Astrocyte (in vitro differentiated cells and primary cell): Measurements from ENCODE around the gene ARL5A. TPM values are rescaled to one million over a fixed set of nuclear protein-coding genes. Genes with fewer than 3 reads are reported as not detected.

Source experiments
- DNase-seq: peaks from one replicate; pipeline ENCODE4 v3.0.0-alpha.2; 2010; ENCODE audit warnings: low read depth
- FAIRE-seq: peaks from 2 replicates; lab custom pipeline; 2011; peaks lifted over from hg19 to GRCh38; lab: Jason Lieb, UNC
- H2AFZ ChIP-seq: 2 replicates; pipeline ENCODE4 v1.6.0; 2012; ENCODE audit warnings: low read depth, low read length, inconsistent platforms
- H3K27ac ChIP-seq: 2 replicates; pipeline ENCODE4 v1.5.1; 2011; ENCODE audit warnings: low read depth, low read length, inconsistent platforms
- H3K27me3 ChIP-seq: 2 replicates; pipeline ENCODE4 v1.6.0; 2011; ENCODE audit warnings: low read length, inconsistent platforms; ENCODE audit not compliant: insufficient read depth
- H3K36me3 ChIP-seq: 2 replicates; pipeline ENCODE4 v1.5.1; 2011; ENCODE audit warnings: low read length, inconsistent platforms; ENCODE audit not compliant: insufficient read depth
- H3K4me1 ChIP-seq: 2 replicates; pipeline ENCODE4 v1.5.1; 2011; ENCODE audit warnings: low read length, inconsistent platforms; ENCODE audit not compliant: insufficient read depth
- H3K4me2 ChIP-seq: 2 replicates; pipeline ENCODE4 v1.6.0; 2012; ENCODE audit warnings: low read length, inconsistent platforms
- H3K4me3 ChIP-seq: 2 replicates; pipeline ENCODE4 v1.5.1; 2011; ENCODE audit warnings: low read depth, mild to moderate bottlenecking, low read length, inconsistent platforms; ENCODE audit not compliant: insufficient read depth
- H3K79me2 ChIP-seq: 2 replicates; pipeline ENCODE4 v1.6.0; 2012; ENCODE audit warnings: mild to moderate bottlenecking, low read length, inconsistent platforms; ENCODE audit not compliant: insufficient read depth
- H3K9ac ChIP-seq: 2 replicates; pipeline ENCODE4 v1.6.0; 2012; ENCODE audit warnings: mild to moderate bottlenecking, low read length, inconsistent platforms
- H3K9me3 ChIP-seq: 2 replicates; pipeline ENCODE4 v1.5.1; 2012; ENCODE audit warnings: low read depth, mild to moderate bottlenecking, low read length, inconsistent platforms; ENCODE audit not compliant: insufficient read depth
- H4K20me1 ChIP-seq: 2 replicates; pipeline ENCODE4 v1.6.0; 2012; ENCODE audit warnings: low read length, inconsistent platforms; ENCODE audit not compliant: insufficient read depth
- H3K27ac Mint-ChIP-seq: one replicate; pipeline ENCODE4 v1.8.0; 2021; ENCODE audit warnings: mild to moderate bottlenecking, mixed read lengths; ENCODE audit not compliant: unreplicated experiment
- H3K27me3 Mint-ChIP-seq: one replicate; pipeline ENCODE4 v1.8.0; 2021; ENCODE audit warnings: low read depth, mixed read lengths; ENCODE audit not compliant: unreplicated experiment
- H3K36me3 Mint-ChIP-seq: one replicate; pipeline ENCODE4 v1.8.0; 2021; ENCODE audit warnings: low read depth, mixed read lengths; ENCODE audit not compliant: unreplicated experiment
- H3K4me1 Mint-ChIP-seq: one replicate; pipeline ENCODE4 v1.8.0; 2021; ENCODE audit warnings: low read depth, mixed read lengths; ENCODE audit not compliant: unreplicated experiment
- H3K4me3 Mint-ChIP-seq: one replicate; pipeline ENCODE4 v1.8.0; 2021; ENCODE audit warnings: mild to moderate bottlenecking, moderate library complexity, mixed read lengths; ENCODE audit not compliant: unreplicated experiment
- H3K9me3 Mint-ChIP-seq: one replicate; pipeline ENCODE4 v1.8.0; 2021; ENCODE audit warnings: mild to moderate bottlenecking, mixed read lengths; ENCODE audit not compliant: unreplicated experiment
- CTCF ChIP-seq: IDR thresholded peaks from 2 replicates; pipeline ENCODE4 v1.5.1; 2011; ENCODE audit warnings: low read depth, mild to moderate bottlenecking, inconsistent platforms, low read length, moderate library complexity; ENCODE audit not compliant: insufficient read depth
- EZH2 ChIP-seq: IDR thresholded peaks from 2 replicates; pipeline ENCODE4 v1.6.1; 2012; ENCODE audit warnings: mild to moderate bottlenecking, low read length, inconsistent platforms; ENCODE audit not compliant: insufficient read depth
- total RNA-seq: library from RNA; stranded (reverse); gene quantifications from 2 replicates; pipeline ENCODE4 v1.2.1, GENCODE V29; 2021

ARL5A gene
- total RNA-seq, 1 donor from 2014 or later: 69.7 TPM

- no peak overlapping the region for H3K4me2 ChIP-seq
- no peaks in the 10 kb centered on the region for H4K20me1 ChIP-seq
- Mint-ChIP-seq H3K4me3 (no peak overlapping the region), H3K36me3 (no peaks in the 10 kb centered on the region), H3K4me1 (peaks cover 5% of the 10 kb centered on the region), H3K9me3 (no peaks in the 10 kb centered on the region), H3K27me3 (no peaks in the 10 kb centered on the region), H3K27ac (no peak overlapping the region)
- no peaks in the 10 kb centered on the region for H3K27me3 ChIP-seq
- no peak overlapping the region for H3K4me3 ChIP-seq
- TF ChIP-seq EZH2: no peak
- TF ChIP-seq CTCF: no peak
- H3K4me1 ChIP-seq: no peaks in the 10 kb centered on the region
- H3K79me2 ChIP-seq: no peaks in the 10 kb centered on the region
- H3K9me3 ChIP-seq: no peaks in the 10 kb centered on the region
- DNase-seq (peak; percentile 31), FAIRE-seq (no peak)
- H2AFZ ChIP-seq: no peak overlapping the region
- no peak overlapping the region for H3K9ac ChIP-seq
- no peaks in the 10 kb centered on the region for H3K36me3 ChIP-seq
- no peak overlapping the region for H3K27ac ChIP-seq
Measured at GRCh38 chr2:151860613-151861146, 32.5 kb upstream of the ARL5A start.

- Histone ChIP-seq H3K9ac (no peak overlapping the region), H3K27me3 (no peaks in the 10 kb centered on the region), H3K4me3 (no peak overlapping the region), H3K27ac (no peak overlapping the region), H2AFZ (no peak overlapping the region), H3K4me1 (no peaks in the 10 kb centered on the region), H3K9me3 (no peaks in the 10 kb centered on the region), H3K36me3 (no peaks in the 10 kb centered on the region), H4K20me1 (no peaks in the 10 kb centered on the region), H3K79me2 (no peaks in the 10 kb centered on the region), H3K4me2 (no peak overlapping the region)
- no peak for FAIRE-seq
- Mint-ChIP-seq H3K27ac (no peak overlapping the region), H3K4me1 (peaks cover 5% of the 10 kb centered on the region), H3K4me3 (no peak overlapping the region), H3K36me3 (no peaks in the 10 kb centered on the region), H3K9me3 (no peaks in the 10 kb centered on the region), H3K27me3 (no peaks in the 10 kb centered on the region)
- TF ChIP-seq CTCF (no peak), EZH2 (no peak)
- no peak for DNase-seq
Measured at GRCh38 chr2:151860210-151860609, 32.0 kb upstream of the ARL5A start.

GRCh38 chr2:151857650-151858049 lies 29.4 kb upstream of the ARL5A start:
- H3K36me3 Mint-ChIP-seq: no peaks in the 10 kb centered on the region
- no peaks in the 10 kb centered on the region for H3K9me3 Mint-ChIP-seq
- Histone ChIP-seq H3K79me2 (no peaks in the 10 kb centered on the region), H4K20me1 (no peaks in the 10 kb centered on the region), H3K4me1 (peaks cover 7% of the 10 kb centered on the region), H3K27ac (no peak overlapping the region), H3K36me3 (no peaks in the 10 kb centered on the region), H3K4me3 (no peak overlapping the region), H2AFZ (no peak overlapping the region), H3K9me3 (no peaks in the 10 kb centered on the region), H3K27me3 (no peaks in the 10 kb centered on the region), H3K4me2 (no peak overlapping the region), H3K9ac (no peak overlapping the region)
- DNase-seq: no peak
- peaks cover 15% of the 10 kb centered on the region for H3K4me1 Mint-ChIP-seq
- no peak overlapping the region for H3K27ac Mint-ChIP-seq
- TF ChIP-seq CTCF: no peak
- TF ChIP-seq EZH2: no peak
- H3K27me3 Mint-ChIP-seq: no peaks in the 10 kb centered on the region
- FAIRE-seq: no peak
- no peak overlapping the region for H3K4me3 Mint-ChIP-seq
